HG03521 (cell line): ENCODE data around the gene SUSD1.
"Not testable (repeated sequence)": the region's sequence is repeated elsewhere in the genome, so short reads cannot be mapped to it uniquely, and the experiment has no call there.

Experiments
- ATAC-seq: cut with Tn5 transposase; IDR thresholded peaks from one replicate; pipeline ENCODE4 v1.9.1; 2021; ENCODE audit warnings: mild to moderate bottlenecking, moderate library complexity; ENCODE audit not compliant: unreplicated experiment

SUSD1 gene

GRCh38 chr9:112132356-112132755, 42.7 kb downstream of the SUSD1 start:
- ATAC-seq = no peak

DNA sequence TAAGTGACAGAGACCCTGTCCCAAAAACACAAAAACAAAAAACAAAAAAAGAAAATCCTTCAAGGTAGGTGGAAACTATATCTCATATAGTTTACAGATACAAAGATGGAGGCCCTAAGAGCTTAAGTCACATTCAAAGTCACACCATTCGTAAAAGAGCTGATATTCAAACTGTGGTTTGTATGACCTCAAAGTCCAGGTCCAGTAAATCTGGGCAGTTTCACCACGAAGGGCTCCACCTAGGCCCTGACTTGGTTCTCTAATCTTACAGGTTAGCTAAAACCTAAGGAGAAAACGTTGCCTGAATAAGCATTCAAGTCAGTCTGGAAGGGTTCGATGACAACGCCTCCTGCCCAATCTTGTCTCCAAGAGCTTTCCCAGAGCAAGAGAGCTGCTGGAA, 44.1 kb downstream of the SUSD1 start:
- no peak for ATAC-seq

- no peak for ATAC-seq
These were observed 44.8 kb downstream of the SUSD1 start for GRCh38 chr9:112130347-112130746.

DNA sequence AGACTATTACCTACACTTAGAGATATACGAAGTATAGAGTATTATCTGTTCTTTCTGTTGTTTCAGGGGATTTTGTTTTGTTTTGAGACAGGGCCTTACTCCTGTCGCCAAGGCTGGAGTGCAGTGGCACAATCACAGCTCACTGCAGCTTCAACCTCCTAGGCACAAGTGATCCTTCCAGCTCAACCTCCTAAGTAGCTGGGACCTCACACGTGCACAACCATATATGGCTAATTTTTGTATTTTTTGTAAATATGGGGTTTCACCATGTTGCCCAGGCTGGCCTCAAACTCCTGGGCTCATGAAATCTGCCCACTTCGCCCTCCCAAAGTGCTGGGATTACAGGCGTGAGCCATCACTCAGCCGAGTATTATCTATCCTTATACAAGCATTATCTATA, 45.9 kb downstream of the SUSD1 start:
- ATAC-seq = no peak

DNA sequence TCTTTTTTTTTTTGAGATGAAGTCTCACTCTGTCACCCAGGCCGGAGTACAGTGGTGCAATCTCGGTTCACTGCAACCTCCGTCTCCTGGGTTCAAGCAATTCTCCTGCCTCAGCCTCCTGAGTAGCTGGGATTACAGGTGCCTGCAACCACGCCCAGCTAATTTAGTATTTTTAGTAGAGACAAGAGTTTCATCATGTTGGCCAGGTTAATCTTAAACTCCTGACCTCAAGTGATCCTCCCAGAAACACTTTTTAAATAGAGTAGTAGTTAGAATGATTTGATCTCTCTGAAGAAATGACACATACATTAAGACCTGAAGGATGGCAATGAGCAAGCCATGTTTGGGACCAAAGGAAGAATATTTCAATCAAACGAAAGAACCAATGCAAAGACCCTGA, 46.7 kb downstream of the SUSD1 start:
- ATAC-seq = not testable (repeated sequence)

GRCh38 chr9:112127281-112127680, 47.8 kb downstream of the SUSD1 start:
- no peak for ATAC-seq

DNA sequence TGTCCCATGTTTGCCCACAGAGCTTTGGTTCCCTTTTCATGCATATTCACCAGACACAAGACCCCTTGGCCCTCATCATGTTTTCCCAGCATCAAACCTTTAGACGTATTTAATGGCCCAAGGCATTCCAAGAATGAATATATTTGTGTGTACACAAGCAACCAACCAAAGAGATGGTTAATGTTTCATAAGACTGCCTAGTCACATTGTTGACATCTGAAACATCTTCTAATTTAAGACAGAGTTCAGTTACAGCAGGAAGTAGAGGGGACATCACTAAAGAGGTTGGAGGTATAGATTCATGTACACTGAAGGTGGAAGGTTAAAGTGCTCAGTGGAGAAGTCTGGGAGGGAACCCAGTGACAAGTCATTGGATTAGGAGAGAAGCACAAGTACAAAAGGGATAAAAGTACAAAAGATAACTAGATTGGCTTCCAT, 49.1 kb downstream of the SUSD1 start:
- no peak for ATAC-seq

DNA sequence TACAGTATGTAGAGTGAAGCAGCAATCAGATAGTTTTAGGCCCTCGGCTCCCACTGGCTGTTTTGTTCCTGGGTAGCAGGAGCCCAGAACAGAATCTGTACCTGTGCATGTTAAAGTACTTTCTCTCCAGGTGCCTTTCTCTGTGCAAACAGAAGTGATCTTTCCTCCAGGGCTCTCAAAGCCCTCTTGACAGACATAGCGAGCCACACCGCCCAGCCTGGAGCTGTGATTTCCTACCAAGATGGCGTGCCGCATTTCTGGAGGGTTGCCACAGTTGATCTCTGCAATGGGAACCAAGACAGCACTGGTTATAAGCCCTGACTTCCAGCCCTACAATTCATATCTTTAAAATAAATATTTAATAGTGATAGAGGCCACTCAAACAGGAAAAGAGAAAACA, 50.9 kb downstream of the SUSD1 start:
- no peak for ATAC-seq

DNA sequence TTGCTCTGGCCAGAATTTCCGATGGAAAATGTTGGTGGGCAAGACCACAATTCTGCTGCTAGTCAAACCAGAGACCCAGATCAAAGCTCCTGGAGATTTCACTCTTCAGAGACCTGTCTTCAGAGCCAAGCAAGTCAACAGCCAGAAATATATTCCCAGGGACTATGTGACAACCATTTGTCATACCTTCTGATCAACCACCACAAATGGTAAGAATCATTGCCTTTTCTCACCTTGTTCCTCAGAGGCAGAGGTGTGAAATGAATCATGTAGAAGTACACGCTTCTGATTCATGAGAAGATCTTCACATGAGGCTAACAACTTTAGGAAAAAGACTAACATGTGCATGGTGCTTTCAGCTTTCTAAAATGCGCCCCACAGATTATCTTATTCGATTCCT, 53.5 kb downstream of the SUSD1 start:
- ATAC-seq = no peak

DNA sequence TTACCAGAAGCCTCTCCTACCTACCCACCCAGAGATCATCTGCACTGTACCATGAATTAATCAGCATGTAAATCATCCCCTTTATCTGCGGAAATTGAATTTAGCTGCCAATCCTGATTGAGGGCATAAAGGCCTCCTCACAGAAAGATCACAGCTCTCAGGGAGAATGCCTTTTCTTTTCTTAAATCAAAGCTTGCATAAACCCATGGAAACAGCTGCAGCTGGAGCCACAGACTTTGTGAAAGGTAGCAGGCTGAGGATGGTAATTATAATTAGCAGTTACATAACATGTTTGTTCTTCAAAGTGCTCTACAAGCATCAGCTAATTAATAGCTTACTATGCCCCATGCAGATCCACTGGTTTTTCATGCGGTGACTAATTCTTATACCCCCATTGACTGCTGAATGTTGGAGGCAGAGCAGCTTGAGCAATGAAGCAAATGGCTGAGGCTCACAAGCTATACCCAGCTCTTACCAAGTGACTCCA, 54.6 kb downstream of the SUSD1 start:
- ATAC-seq = no peak

- no peak for ATAC-seq
These were observed 55.1 kb downstream of the SUSD1 start for GRCh38 chr9:112120030-112120341.

DNA sequence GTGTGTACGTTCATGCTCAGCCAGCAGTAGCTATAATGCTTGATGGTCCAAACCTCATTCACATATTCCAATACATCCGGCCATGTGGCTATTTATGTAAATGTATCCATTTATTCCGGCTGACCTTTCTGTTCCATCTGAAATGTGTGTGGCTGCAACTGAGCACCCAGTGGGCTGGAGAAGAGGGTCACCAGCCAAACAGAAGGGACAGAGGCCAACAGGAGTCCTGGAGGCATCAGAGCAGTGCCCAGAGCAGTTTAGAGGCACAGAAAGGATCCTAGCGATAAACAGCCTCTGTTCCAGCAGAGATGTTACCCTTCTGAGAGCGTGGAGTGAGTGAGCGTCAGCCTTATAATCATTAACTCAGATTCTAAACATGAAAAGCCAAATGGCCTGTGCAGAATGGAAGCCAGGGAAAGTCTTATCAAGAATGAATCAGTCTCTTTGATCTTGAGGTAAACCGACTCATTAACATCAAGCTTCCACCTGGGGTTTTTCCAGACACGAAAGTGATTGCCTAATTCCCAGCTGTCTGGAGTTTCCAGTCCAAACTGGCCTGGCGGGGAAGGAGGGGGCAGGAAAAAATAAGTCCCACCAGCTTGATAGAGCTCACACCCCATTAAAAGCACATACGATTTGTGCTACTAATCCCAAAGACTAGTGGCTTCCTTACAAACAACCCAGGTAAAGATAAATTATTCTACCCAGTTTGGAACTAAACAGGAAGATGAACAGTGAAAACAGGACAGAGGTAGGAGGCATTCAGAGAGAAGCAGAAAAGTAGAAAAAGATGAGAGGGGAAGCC, 55.7 kb downstream of the SUSD1 start:
- no peak for ATAC-seq

DNA sequence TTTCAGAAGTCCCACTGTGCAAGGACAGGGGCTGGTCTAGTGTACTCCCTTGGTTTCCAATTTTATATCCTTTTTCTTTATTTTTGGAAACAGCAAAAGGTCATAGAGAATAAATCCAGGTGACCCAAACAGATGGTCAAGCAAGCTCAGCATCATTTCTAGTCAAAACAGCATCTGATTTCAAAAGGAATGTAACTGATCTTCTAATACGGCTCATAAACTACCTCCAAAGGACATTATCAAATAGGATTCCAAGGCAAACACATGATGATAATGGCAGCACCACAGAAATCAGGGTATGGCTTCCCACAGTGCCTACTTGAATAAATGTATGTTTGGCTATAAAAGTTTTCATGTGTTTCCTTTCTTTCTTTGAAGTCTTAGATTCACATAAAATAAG, 57.1 kb downstream of the SUSD1 start:
- ATAC-seq = no peak

- no peak for ATAC-seq
These were observed 58.9 kb downstream of the SUSD1 start for GRCh38 chr9:112115970-112116753.

DNA sequence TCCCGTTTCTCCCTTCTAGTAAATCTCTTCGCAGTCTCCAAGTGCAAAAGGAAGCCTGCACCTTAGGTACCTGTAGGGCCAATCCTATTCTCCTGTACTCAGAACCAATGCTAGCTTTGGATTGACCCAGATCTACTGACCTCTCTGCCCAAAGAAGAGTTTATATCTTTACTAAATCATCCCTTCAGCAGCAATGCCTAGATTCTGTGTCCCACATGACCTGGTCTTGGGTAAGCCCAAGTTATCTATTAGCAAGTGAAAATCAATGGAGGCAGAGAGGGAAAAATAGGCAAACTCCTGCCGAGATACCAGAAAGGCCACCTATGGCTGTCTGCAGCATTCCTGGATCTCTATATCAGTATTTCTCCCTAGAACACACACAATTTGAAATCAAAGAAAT, 60.0 kb downstream of the SUSD1 start:
- ATAC-seq = no peak

GRCh38 chr9:112112941-112113681, 62.0 kb downstream of the SUSD1 start:
- ATAC-seq = no peak

DNA sequence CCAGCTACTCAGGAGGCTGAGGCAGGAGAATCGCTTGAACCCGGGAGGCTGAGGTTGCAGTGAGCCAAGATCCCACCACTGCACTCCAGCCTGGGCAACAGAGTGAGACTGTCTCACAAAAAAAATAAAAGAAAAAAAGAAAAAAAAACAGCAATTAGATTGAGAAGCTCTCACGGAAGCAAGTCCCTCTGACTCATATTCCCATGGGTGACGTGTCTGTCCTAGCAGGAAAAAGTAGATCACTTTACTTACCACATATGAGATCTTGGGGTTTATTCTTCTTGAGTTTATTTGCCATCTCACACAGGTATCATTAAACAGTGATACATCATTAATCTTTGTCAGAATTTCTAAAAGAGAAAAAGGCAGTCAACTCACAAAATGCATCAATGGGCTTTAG, 62.6 kb downstream of the SUSD1 start:
- no peak for ATAC-seq

GRCh38 chr9:112111461-112111860, 63.6 kb downstream of the SUSD1 start:
- ATAC-seq = no peak

DNA sequence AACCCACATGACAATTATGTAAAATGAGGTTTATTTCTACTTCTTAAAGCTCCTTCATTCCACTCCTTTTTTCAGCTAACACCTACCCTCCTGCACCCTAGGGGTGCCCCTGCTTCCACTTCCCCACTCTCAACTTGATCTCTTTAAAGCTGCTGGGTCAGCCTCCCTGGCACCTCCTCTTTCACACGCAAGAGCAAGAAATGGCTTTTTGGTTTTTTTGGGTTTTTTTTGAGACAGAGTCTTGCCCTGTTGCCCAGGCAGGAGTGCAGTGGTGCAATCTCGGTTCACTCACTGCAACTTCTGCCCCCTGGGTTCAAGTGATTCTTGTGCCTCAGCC, 64.4 kb downstream of the SUSD1 start:
- no peak for ATAC-seq

DNA sequence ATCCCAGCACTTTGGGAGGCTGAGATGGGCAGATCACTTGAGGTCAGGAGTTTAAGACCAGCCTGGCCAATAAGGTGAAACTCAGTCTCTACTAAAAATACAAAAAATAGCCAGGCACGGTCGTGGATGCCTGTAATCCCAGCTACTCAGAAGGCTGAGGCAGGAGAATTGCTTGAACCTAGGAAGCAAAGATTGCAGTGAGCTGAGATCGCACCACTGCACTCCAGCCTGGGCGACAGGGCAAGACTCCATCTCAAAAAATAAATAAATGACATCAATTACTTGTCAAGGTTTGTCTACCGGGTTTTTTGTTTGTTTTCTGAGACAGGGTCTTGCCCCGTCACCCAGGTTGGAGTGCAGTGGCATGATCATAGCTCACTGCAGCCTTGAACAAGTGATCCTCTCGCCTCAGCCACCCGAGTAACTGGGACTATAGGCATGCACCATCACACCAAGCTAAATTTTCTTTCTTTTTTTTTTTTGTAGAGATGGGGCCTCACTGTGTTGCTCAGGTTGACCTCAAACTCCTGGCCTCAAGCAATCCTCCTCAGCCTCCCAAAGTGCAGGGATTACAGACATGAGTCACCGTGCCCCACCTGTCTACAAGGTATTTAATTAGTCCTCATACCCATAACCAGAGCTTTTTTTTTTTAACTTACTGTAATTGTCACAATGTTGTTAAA, 64.9 kb downstream of the SUSD1 start:
- no peak for ATAC-seq

DNA sequence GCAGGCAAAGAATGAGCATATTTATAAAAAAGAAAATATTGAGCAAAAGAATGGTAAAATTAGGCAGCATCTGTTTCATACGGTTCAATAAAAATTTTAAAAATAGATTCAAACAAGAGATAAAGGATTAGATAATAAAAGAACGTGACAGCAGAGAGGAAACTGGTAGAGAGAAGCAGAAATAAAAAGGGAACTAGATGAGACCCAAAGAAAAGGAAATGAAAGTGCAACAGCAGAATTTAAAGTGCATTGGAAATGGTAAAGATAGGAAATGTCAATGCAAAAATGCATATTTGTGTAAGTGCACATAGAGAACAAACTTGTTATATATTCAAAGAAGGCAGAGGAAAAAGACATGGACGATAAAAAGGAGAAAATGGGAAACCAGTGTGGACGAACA, 70.2 kb downstream of the SUSD1 start:
- ATAC-seq = no peak
